SH-SY5Y (cell line): Measurements from ENCODE around the gene FOXD1.

Source experiments
- GATA2 ChIP-seq: IDR thresholded peaks from 2 replicates; pipeline ENCODE4 v1.6.1; 2011; ENCODE audit warnings: mild to moderate bottlenecking, low read depth, low read length
- GATA3 ChIP-seq: IDR thresholded peaks from 2 replicates; pipeline ENCODE4 v1.6.1; 2011; ENCODE audit warnings: low read depth, mild to moderate bottlenecking, low read length, moderate library complexity

DNA sequence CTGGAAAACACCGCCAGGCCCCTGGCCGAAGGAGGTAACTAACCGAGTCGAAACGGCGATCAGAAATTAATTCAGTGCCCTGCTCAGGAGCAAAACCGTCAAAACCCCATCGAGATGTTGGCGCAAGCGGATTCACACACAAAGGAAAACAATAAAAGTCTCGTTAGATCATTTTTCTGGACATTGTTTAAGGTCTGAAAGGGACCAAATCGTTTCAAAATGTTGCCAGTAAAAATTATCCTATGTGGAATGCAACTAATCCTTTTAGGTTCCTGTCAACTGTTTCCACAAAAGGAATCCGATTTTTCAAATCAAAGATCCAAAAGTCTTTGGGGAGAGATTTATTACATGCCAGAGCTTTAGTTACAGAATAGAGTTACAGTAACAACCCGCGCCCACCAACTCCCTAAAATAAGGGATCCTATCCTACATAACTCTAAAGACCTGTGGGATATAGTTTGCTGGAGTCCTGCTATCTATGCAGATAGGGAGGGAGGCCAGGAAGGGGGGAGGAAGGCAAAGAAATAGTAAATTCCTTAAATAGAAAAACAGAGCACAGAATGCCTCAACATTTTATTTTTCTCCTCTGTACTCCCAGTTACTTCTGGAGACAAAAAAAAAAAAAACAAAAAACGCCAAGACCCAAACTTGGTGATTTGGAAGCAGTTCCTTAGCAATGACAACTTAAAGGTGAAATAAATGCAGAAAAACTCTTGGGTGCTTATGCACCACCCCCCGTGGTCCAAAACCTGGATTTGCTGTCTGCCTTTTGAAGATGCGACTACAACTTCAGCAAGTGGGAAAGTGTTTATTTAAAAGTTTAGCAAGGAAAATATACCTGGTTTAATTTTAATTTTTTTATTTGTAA is 10.6 kb downstream of the FOXD1 start:
- TF ChIP-seq GATA2 (no peak), GATA3 (no peak)
